HG03097 (cell line): ENCODE measurements around the gene TJP1.
"Not testable (repeated sequence)": the region's sequence is repeated elsewhere in the genome, so short reads cannot be mapped to it uniquely, and the experiment has no call there.

Experiments used
- ATAC-seq: cut with Tn5 transposase; IDR thresholded peaks from one replicate; pipeline ENCODE4 v1.9.1; 2021; ENCODE audit not compliant: unreplicated experiment, low FRiP score

Gene TJP1

DNA sequence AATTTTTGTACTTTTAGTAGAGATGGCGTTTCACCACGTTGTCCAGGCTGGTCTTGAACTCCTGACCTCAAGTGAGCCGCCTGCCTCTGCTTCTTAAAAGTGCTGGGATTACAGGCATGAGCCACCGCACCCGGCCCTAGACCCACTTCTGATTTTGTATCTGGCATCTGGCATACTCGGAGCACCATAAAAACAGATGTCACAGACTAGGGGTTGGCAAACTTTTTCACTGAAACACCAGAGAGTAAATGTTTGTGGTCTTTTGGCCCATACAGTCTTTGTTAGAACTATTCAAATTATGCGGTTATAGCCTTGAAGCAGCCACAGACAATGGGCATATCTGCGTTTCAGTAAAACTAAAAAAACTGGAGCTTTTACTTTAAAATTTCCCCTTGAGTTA, 110.7 kb downstream of the TJP1 start:
- ATAC-seq: no peak

DNA sequence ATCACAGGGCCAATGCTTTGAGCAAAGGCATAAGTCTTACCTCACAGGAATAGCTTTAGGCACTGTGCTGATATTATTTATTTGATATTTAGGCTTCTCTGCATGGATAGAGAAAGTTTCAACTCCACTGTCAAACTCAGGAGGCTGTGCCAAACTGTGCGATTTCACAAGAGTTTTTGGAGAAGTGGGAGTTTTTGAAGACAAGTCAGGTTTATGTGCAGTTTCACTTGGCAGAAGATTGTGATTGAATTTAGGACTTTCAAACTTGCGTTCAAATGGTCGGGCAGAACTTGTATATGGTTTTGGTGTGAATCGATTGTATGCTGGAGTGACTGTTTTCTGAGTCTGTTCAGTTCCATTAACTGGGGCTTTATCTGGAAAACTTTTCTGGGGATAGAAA, 113.7 kb downstream of the TJP1 start:
- ATAC-seq: no peak

DNA sequence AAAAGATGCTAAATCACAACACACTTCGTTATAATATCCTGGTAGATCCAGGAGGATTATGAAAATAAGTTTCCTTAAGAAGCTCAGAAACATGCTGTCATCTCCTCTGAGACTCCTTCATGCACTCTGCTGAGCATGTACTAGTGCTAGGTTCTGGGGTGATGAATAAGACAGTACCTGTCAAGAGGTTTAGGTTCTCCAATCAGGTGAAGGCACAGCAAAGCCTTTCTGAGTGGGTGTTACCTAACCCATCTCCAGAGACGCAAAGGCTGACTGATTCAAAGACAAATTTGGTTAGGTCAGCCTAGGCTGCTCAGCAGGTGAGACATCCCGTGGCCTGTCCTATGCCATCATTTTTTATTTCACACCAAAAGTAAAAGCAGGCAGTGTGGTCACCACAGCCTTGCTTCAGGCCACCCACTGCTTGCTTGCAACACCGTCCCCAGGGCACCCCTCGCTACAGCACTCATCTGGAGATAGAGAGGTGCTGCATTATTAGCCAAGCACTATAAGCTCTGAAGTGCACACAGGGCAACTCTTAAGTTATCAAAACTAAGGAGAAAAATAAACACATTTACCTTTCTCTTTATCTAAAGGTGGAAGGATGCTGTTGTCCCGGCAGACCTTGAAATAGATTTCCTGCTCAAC, 117.2 kb downstream of the TJP1 start:
- no peak for ATAC-seq

DNA sequence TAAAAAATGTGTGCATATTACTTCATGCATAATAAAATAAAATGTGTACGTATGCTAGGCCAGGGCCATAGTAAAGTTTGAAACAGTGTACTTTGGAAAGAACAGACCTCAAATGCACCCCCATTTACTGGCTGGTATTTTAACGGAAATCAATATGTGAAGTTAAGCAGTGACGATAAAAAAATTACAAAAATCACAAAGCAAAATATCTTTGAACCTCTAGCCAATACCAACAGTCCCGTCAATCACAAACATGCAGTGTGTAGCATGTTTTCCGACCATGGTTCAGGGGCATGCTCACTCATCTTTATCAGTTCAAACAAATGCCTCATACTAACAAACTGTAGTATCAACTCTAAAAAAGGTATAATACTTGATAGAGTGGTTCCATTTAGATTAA, 121.1 kb downstream of the TJP1 start:
- ATAC-seq: no peak

DNA sequence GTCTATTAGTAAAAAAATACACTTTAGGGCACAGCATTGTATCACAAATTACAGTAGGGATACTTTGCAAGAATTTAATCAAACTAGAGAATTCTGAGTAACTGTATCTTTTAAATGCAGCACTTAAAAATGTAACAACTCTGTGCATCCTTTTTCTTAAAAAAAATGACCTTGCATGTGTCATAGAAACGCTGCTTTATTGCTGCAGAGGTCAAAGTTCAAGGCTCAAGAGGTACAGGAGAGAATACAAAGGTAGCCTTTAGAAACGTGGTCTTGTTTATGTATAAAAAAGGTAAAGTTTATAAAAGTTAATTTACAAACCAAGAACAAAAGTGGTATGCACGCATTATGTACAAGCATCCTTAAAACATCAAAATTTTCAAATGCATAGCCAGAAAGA, 122.0 kb downstream of the TJP1 start:
- no peak for ATAC-seq

DNA sequence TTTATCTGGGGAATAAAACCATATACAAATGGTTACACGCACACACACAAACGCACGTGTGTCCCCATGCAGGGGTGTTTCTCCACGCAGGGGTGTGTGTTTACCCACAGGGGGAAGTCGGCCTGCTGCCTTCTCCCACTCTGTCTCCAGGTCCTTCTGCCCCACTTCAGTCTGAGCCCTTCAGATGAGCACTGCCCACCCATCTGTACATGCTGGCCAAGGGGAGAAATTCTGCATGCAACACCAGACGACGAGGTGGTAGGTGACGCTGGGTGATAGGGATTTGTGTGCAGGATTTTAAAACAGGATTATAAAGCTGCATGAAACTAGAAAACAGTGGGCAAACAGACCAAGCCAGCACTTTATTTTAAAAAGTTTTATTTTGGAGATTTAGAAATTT, 122.5 kb downstream of the TJP1 start:
- ATAC-seq: no peak

DNA sequence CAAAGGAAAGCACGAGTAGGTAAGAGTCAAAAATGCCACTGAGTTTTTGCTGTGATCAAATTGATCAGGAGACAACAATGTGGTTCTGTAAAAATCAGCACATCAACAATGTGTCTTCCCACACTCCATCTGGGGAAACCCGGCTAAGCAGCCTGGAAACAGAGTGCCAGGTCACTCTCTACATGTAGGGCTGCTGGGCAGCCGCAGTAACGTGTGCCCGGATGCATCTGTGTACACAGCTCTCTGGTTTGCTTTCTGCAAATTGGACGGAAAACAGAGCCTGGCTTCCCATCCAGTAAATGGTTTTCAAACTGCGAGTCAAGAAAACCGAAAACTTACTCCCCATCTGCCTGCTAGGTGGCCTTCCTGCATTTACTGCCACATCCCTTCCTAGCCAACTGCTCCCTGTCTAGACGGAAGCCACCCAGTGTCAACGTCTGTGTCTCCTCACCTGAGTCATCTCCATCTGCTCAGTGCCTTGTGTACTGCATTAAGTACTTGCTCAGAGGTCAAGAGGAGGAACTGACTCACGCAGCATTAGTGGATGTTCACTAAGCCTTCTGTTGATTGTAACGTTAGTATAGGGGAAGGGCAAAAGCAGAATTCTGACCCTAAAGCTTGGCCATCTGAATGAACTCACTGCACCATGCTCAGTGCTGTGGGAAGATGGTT, 124.1 kb downstream of the TJP1 start:
- ATAC-seq: no peak

DNA sequence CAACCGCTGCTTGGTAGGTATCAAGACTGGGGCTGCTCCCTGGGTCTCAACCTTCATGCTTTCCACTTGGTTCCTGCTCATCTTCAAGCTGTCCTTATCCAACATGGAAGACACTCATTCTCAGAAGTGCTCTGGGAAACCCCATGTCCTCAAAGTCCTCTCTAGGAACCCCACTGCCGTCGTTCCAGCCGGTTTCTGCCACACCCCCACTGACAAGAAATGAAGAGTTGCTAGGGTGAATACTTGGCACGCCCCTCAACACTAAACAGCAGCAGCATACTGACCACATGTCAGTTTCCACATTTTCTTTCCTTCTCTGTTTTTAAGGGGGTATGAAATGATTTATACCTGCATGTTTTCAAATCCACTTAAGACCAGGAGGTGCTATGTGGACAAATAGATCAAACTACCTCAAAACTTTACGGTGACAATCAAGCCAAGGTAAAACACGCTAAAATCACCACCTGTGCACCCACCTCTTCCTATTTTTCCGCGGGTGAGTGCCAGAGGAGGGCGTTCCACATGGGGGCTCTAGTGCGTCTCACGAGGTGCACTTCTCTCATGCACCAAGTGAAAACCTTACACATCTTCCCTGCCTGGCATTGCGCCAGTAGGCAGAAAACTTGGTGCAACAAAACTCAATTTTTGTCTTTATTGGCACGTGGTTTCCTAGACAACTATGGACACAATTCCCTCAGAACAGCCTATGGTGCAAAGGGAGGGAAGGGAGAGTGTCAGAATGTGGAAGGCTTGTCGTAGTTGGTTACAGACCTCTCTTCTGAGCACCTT, 125.1 kb downstream of the TJP1 start:
- no peak for ATAC-seq

DNA sequence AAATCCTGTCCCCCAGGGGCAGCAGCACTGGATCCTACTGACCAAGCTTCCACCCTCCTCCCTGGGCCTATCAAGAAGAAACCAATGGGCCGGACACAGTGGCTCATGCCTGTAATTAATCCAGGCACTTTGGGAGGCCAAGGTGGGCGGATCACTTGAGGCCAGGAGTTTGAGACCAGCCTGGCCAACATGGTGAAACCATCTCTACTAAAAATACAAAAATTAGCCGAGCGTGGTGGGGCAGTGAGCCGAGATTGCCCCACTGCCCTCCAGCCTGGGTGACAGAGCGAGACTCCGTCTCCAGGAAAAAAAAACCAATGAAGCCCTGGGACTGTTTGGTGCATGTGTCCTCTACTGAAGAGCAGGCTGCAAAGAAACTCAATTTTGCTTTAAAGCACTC, 125.8 kb downstream of the TJP1 start:
- not testable (repeated sequence) for ATAC-seq

DNA sequence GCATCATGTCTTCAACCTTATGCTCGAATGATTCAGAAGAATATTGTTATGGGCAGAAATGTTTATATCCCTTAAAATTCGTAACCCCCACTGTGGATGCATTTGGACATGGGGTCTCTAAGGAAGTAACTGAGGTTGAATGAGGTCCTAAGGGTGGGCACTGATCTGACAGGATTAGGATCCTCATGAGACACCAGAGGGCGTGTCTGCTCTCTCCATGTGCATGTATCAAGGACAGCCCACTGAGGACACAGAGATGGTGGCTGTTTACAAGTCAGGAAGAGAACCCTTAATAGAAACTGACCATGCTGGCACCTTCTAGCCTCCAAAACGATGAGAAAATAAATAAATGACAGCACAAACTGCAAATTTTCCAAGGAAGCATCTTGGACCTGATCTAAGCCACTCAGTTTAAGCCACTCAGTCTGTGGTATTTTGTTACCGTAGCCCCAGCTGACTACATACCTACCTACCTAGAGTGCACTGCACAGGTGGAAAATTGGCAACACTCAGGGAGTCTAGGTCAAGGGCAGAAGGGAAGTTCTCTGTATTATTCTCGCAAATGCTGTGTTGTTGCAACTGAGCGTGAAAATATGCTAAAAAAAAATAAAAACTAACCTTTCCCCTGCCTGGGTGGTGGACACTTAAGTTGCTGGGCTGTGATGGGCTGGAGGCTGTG, 126.6 kb downstream of the TJP1 start:
- no peak for ATAC-seq

DNA sequence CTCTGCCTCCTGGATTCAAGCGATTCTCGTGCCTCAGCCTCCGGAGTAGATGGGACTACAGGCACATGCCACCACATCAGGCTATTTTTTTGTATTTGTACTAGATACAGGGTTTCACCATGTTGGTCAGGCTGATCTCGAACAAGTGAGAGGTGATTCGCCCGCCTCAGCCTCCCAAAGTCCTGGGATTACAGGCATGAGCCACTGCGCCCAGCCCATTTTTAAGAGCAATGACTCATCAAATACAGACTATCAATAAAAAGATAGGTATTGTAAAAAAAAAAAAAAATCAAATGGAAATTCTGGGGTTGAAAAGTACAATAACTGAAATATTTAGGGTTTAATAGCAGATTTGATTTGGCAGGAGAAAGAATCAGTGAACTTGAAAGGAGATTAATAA, 129.0 kb downstream of the TJP1 start:
- ATAC-seq: no peak

DNA sequence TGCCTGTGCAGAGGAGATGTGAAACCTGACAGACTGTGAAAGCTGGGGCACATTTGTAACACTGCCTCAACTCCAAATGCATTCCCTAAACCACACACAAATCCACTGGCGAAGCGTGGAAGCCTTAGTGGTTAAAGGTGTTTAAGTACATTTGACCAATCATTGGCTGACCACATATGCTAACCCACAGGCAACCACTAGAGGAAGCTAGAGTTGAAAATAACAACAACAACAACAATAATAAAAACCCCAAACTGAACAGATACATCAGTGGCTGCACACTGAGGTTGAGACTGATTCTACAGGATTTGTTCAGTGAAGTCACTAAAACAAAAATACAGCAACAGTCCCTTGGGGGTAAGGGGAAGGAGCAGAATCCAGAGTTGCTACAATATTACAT, 129.7 kb downstream of the TJP1 start:
- ATAC-seq: no peak

DNA sequence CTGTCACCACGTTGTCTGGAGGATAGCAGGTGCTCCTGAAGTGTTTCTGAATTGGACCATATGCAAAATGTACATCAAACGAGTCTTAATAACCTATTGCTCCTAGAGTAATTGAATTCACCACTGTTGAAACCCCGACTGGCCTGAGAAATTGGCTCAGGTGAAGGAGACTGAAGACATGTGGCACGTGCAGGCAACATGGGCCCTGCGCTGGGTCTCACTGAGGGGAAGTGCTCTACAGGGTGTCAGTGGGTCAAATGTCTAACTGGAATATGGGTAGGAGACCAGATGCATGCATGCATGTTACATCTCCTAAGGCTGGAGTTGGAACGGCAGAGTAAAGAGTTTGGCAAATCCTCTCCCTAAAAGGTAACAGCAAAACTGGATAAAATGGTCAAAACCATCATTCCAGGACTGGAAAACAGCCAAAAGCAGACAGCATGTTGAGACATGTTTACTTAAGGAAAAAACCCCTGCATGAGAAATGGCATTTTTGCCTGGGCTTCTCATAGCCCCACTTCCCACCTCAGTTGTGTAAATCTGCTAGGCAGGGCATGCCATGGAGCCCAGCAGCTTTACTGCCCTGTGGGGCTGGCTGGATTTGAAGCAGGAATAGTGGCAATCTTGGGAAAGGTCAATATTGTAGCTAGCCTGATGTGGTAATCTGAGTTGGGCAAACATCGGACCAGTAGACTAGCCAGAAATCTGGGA, 131.3 kb downstream of the TJP1 start:
- ATAC-seq: no peak

DNA sequence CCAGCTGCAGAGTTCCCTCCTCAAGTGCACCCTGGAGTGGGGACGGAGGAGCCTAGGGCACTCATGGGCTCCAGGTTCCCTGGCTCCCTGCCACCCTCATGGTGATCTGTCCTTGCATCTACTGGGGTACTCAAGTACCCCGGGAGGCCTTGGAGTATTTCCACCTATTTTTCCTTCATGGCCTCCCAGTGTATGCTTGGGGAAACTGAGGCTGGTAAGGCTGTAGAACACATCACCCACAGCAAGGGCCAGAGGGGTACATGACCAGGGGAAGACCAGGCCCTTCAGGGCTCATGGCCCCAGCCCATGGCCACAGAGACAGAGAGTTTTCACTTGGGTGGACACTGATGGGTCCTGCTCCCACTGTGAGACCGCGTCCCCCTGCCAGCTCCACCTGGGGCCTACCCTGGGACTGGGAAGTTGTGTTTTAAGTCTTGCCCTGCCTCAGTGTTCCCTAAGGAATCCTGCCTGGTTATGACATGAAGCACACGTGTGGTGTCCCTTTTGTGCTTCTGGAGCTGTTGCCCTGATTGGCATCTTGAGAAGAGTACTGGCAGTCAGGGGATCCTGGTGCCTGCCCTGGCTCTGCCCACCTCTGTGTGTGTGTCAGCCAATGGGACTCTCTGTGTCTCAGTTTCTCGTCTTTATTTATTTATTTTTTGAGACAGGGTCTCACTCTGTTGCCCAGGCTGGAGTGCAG, 132.8 kb downstream of the TJP1 start:
- no peak for ATAC-seq

DNA sequence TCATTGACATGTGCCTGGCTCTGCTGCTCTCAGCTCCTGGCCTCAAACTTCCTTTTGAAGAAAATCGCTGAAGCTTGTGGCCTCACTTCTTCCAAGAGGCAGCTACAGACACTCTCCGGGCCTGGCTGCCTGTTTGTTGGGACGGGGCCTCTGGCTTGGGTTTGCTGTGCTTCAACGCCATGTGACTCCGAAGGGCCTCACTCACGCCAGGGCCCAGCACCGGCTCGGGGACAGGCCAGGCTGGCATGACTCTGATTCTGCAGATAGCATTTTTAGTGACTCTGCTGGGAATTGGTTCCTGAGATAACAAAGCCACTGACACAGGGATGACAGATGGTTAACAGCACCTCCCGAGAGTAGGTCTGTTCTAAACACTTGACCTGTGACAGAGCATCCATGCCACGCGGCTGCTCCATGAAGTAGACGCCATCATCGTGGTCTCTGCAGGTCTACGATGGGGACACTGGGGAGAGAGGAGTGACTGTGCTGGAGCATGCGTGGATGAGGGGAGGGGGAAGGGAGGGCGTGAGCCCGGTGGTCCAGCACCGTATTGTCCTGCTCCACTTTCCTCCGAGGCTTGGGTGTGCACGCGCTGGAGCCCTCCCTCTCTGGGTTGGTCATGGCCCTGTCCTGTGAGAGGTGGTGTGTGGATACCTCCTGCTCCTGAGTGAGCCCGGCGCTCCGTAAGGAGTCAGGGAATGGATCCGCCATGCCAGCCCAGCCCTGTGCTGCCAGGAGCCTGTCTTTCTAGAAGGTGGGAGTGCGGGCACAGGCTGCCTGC, 133.6 kb downstream of the TJP1 start:
- ATAC-seq: no peak

DNA sequence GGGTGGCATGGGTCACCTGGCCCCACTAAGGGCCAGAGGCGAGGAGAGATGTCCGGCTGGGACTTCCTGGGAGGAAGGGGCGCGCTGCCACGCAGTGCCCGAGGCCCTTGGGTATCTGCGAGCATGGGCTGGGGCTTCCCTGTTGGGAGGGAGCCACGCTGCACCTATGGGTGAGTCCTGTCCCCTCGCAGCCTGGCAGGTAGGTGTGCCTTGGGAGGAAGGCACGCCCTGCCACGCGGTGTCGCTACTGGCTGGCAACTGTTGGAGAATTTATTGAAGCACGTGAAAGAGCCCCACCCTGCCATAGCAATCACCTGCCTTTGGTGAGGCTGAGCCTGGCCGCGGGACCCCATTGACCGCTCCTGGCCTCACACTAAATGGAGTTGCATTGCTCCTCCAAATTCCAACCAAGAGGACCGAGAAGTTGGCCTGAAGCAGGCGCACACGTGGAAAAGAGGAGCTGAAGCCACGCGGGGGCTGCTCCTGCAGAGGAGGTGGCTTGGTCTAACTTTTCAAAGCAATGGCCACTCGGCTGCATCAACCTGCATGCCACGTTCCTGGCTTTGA, 134.2 kb downstream of the TJP1 start:
- no peak for ATAC-seq

DNA sequence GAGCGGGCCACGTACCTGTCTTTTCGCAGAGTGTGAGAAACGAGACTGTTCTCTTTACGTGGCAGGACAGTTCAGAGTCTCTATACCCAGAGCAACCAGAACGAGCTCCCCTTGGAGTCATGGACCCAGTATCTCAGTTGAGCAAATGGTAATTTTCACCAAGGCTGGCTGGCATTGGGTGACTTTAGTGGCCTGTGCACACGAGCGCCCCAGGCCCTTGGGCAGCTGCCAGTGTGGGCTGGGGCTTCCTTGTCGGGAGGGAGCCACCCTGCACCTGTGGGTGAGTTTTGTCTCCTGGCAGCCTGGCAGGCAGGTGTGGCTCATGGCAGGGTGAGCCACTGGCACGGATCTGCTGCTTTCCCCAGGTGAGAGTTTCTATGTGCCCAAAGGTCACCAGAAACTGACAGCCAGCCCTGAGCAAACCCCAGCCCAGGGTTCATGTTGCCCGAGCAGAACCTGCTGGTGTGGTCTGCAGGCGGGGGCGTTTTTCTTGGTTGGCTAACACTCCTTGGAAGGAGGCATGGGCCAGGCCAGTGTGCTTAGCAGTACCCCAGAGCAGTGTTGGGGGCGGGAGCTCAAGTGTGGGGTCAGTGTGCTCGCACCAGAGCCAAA, 135.0 kb downstream of the TJP1 start:
- ATAC-seq: no peak

DNA sequence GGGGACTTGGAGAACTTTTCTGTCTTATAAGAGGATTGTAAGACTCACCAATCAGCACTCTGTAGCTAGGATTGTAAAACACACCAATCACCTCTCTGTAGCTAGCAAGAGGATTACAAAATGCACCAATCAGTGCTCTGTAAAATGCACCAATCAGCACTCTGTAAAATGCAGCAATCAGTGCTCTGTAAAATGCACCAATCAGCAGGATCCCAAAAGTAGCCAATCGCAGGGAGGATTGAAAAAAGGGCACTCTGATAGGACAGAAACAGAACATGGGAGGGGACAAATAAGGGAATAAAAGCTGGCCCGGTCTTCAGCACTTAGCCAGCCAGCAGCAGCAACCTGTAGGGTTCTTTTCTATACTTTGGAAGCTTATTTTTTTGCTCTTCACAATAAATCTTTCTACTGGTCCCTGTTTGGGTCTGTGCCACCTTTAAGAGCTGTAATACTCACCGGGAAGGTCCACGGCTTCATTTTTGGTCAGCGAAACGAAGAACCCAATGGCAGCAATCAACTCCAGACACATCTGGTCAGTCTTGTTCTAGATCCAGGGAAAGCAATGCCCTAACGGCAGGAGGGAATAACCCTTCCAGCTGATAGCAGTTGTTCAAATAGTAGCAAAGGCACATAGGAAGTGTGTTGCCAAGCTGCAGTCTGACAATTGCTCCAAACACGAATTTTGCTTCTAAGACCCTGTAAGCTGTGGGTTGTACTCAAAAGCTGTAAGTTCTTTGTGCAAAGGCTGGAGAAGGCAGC, 135.6 kb downstream of the TJP1 start:
- no peak for ATAC-seq
